HCT116 (cell line): Measurements from ENCODE around the gene CREB3L4. TPM values are rescaled to one million over a fixed set of nuclear protein-coding genes. Genes with fewer than 3 reads are reported as not detected.

Experiments used
- ATAC-seq: fragments of 200-7000 bp; cut with Tn5 transposase; 2 replicates; pipeline ENCODE4 v1.9.1; 2020; ENCODE audit warnings: mild to moderate bottlenecking, moderate library complexity
- BruUV-seq: library from RNA; stranded (reverse); fragments of 400-500 nt; replicated peaks from 2 replicates; lab custom pipeline; 2021; lab: Mats Ljungman, UMichigan
- CTCF ChIA-PET: fragments of 300-600 bp; sonication (Branson Sonifier 250); formaldehyde crosslinking; loops from one replicate; lab custom pipeline; 2021; ENCODE audit warnings: antibody characterized with exemption; lab: Charles Lee
- POLR2A ChIA-PET: fragments of 300-600, 350-600 bp; sonication (Branson Sonifier 250); formaldehyde crosslinking; loops from one replicate; lab custom pipeline; 2021; ENCODE audit warnings: antibody characterized with exemption; lab: Charles Lee
- RAD21 ChIA-PET, 2 experiments: fragments of 300-600 bp; sonication (Branson Sonifier 250); formaldehyde crosslinking; loops; one replicate each; lab custom pipeline; 2023; ENCODE audit warnings: low total read pairs in 2 of 2; ENCODE audit not compliant: uncharacterized antibody in 2 of 2, unreplicated experiment in 2 of 2, low non-redundant PET in 1 of 2; lab: Charles Lee
- DNase-seq: peaks from one replicate; pipeline ENCODE4 v3.0.0-alpha.2; 2010; ENCODE audit warnings: low read depth, low spot score
- H2AFZ ChIP-seq: fragments of 200-600 bp; shearing (Covaris generic), sonication (generic); 2 replicates; pipeline ENCODE4 v1.6.1; 2017; ENCODE audit warnings: low read depth, mixed run types, mixed read lengths, antibody characterized with exemption, low read length; ENCODE audit not compliant: poor library complexity, severe bottlenecking
- H3K27ac ChIP-seq: 2 replicates; pipeline ENCODE4 v1.5.1; 2012; ENCODE audit warnings: low read depth, low read length
- H3K27me3 ChIP-seq: fragments of 200-600 bp; sonication (generic); 2 replicates; pipeline ENCODE4 v1.6.1; 2016; ENCODE audit warnings: mixed run types, low read length, mixed read lengths; ENCODE audit not compliant: insufficient read depth
- H3K36me3 ChIP-seq, 2 experiments: fragments of 200-500 bp in 1 of 2; fragments of 200-600 bp in 1 of 2; sonication (Bioruptor generic) in 1 of 2; sonication (generic) in 1 of 2; 2 replicates each; pipeline versions ENCODE4 v1.5.1 to v1.6.1; 2014 to 2016; ENCODE audit warnings: low read length in 2 of 2, inconsistent platforms in 1 of 2, mixed read lengths in 1 of 2, mixed run types in 1 of 2; ENCODE audit not compliant: insufficient read depth in 2 of 2, control insufficient read depth in 1 of 2
- H3K4me1 ChIP-seq, 2 experiments: fragments of 200-600 bp in 1 of 2; sonication (generic) in 1 of 2; 2 replicates each; pipeline versions ENCODE4 v1.5.1 to v1.6.1; 2012 to 2017; ENCODE audit warnings: low read length in 2 of 2, inconsistent platforms in 1 of 2, mild to moderate bottlenecking in 1 of 2, mixed read lengths in 1 of 2, mixed run types in 1 of 2, moderate library complexity in 1 of 2; ENCODE audit not compliant: insufficient read depth in 2 of 2, control insufficient read depth in 1 of 2
- H3K4me2 ChIP-seq: fragments of 200-600 bp; sonication (generic); 2 replicates; pipeline ENCODE4 v1.6.1; 2017; ENCODE audit warnings: mixed run types, low read length, mixed read lengths
- H3K4me3 ChIP-seq, 2 experiments: fragments of 200-600 bp in 1 of 2; sonication (generic) in 1 of 2; replicated peaks in 1 of 2; 2 replicates each; pipeline ENCODE4 v1.5.1; 2011 to 2016; ENCODE audit warnings: low read length in 2 of 2, control low read depth in 1 of 2, low read depth in 1 of 2, mild to moderate bottlenecking in 1 of 2, mixed read lengths in 1 of 2, mixed run types in 1 of 2
- H3K79me2 ChIP-seq: fragments of 200-600 bp; sonication (generic); 2 replicates; pipeline ENCODE4 v1.6.1; 2017; ENCODE audit warnings: mild to moderate bottlenecking, mixed run types, low read length, moderate library complexity, mixed read lengths; ENCODE audit not compliant: insufficient read depth
- H3K9ac ChIP-seq: fragments of 200-600 bp; sonication (generic); 2 replicates; pipeline ENCODE4 v1.6.1; 2016; ENCODE audit warnings: low read length, mixed read lengths
- H3K9me2 ChIP-seq: fragments of 200-600 bp; sonication (generic), shearing (Covaris generic); 2 replicates; pipeline ENCODE4 v1.6.1; 2017; ENCODE audit warnings: mixed run types, mild to moderate bottlenecking, moderate library complexity; ENCODE audit not compliant: insufficient read depth
- H3K9me3 ChIP-seq, 2 experiments: fragments of 200-500 bp in 1 of 2; fragments of 200-600 bp in 1 of 2; sonication (Bioruptor generic) in 1 of 2; sonication (generic) in 1 of 2; 2 replicates each; pipeline ENCODE4 v1.6.1; 2014 to 2017; ENCODE audit warnings: low read length in 2 of 2, mixed read lengths in 2 of 2, inconsistent platforms in 1 of 2, low read depth in 1 of 2, mild to moderate bottlenecking in 1 of 2, mixed run types in 1 of 2, moderate library complexity in 1 of 2; ENCODE audit not compliant: control insufficient read depth in 1 of 2, insufficient read depth in 1 of 2
- H4K20me1 ChIP-seq: fragments of 200-600 bp; sonication (generic), shearing (Covaris generic); 2 replicates; pipeline ENCODE4 v1.6.1; 2017; ENCODE audit warnings: mixed run types, mild to moderate bottlenecking, moderate library complexity; ENCODE audit not compliant: insufficient read depth
- CBX3 ChIP-seq: IDR thresholded peaks from 2 replicates; pipeline ENCODE4 v1.6.1; 2012; ENCODE audit warnings: low read depth
- POLR2A ChIP-seq: IDR thresholded peaks from 2 replicates; pipeline ENCODE4 v1.7.0; 2011; ENCODE audit warnings: borderline replicate concordance; ENCODE audit not compliant: insufficient read depth, insufficient read length; ENCODE audit errors: extremely low read depth
- POLR2AphosphoS5 ChIP-seq: IDR thresholded peaks from 2 replicates; pipeline ENCODE4 v1.6.1; 2011; ENCODE audit warnings: mild to moderate bottlenecking, low read depth, low read length, moderate library complexity
- YY1 ChIP-seq: IDR thresholded peaks from 2 replicates; pipeline ENCODE4 v1.6.1; 2011; ENCODE audit warnings: low read length, low read depth, moderate library complexity, mild to moderate bottlenecking; ENCODE audit not compliant: insufficient replicate concordance; ENCODE audit errors: extremely low read depth
- ZFX ChIP-seq: fragments of 450-650 bp; IDR thresholded peaks from 2 replicates; pipeline ENCODE4 v1.6.1; 2017
- intact Hi-C: fragments of 100-400 bp; cut with micrococcal nuclease; formaldehyde crosslinking; loops from 2 replicates; pipeline ENCODE4 v1.10.0; 2022
- total RNA-seq: library from RNA; stranded (reverse); gene quantifications from one replicate; pipeline ENCODE4 v1.2.1, GENCODE V29; 2021; ENCODE audit not compliant: unreplicated experiment
- TF ChIP-seq, protein P1 (sequence below): IDR thresholded peaks from 2 replicates; pipeline ENCODE4 v1.6.1; 2012

CREB3L4 gene
- total RNA-seq, 1 experiment from 2014 or later, result 15.3 TPM

DNA sequence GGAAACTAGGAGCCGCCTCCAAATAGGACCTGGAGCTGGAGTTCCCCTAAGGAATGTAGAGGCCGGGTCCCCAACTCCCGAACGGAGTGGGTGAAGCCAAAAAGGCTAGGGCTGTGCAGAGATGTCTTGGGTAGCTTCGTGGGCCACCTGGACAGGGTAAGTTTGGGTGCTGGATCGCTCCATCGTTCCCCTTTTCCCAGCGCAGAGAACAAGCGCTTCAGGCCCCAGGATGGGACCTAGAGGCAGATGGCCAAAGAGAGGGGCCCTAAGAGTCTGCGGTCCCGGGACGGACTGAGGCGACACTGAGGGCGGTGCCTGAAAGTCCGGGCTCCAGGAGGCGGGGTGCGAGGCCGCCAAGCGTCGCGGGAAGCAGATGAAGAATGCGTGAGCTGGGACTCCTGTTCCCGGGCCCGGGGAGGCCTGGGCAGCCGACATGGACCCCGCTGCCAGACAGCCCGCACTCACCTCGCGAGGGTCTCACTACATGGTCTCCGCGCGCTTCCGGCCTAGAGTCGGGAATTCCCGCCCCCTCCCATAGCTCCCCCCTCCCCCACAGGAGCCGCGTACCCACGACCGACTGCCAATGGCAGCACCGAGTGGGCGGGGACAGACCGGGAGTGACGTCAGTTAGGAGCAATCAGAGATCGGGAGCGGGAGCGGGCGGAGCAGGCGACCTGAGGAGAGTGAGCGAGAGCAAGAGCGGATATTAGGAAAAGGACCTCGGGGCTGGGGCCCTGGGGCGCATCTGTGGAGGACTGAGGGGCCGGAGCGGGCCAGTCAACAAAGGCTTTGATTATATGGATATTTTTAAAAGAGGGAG, 4.5 kb upstream of the CREB3L4 start, which contains the start of gene SLC39A1:
Gene SLC39A1, minus strand, starts transcription at position 508 of the 820 bp plus-strand sequence. CDS start 822 bp downstream, outside the sequence.
- peaks cover 26 to 61% of the 10 kb centered on the region in 2 experiments for H3K4me1 ChIP-seq
- POLR2A ChIA-PET, result interaction anchor here (0.8 to 2.8 kb wide), 6 partner anchors 11 to 41 kb away, joined by 3 to 18 read pairs (median 4); partner anchors contain the start of genes DENND4B, GATAD2B and RPS27
- peaks cover 5 to 11% of the 10 kb centered on the region in 2 experiments; a peak in 1 of 4 replicates for H3K36me3 ChIP-seq
- TF ChIP-seq POLR2AphosphoS5 (peak; percentile 83), POLR2A (peak; percentile 90), YY1 (peak; percentile 41), ZFX (peak; percentile 62; the same call in 1 of the 2 replicates), CBX3 (no peak)
- TF ChIP-seq, protein P1, sequence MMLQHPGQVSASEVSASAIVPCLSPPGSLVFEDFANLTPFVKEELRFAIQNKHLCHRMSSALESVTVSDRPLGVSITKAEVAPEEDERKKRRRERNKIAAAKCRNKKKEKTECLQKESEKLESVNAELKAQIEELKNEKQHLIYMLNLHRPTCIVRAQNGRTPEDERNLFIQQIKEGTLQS, result no peak
- TF ChIP-seq, all 23 proteins: peak for 4
- Histone ChIP-seq H3K9me3 (no peaks in the 10 kb centered on the region), H3K4me3 (peak within 1 kb of the TSS; percentile 94 to 97), H3K4me2 (peak within 1 kb of the TSS; percentile 86), H3K9me2 (no peaks in the 10 kb centered on the region), H4K20me1 (no peaks in the 10 kb centered on the region), H3K9ac (peak within 1 kb of the TSS; percentile 96), H3K27ac (peak within 1 kb of the TSS; percentile 93), H3K79me2 (peaks cover 34% of the 10 kb centered on the region), H2AFZ (no peak within 1 kb of the TSS), H3K27me3 (no peaks in the 10 kb centered on the region)
- intact Hi-C loops, result loop anchor here (5.0 kb wide), 1 partner anchor 181 kb away; no protein-coding TSS in a partner anchor
- BruUV-seq, result TSS peak; percentile 43
- ATAC-seq (peak; percentile 69), DNase-seq (peak; percentile 94)
- ChIA-PET CTCF (interaction anchor here (0.8 to 2.1 kb wide), 2 partner anchors 17 to 24 kb away, joined by 3 to 9 read pairs; partner anchors contain the start of gene DENND4B), RAD21 (interaction anchor here in 1 of 2 experiments (0.9 kb wide), 1 partner anchor 14 kb away, joined by 3 read pairs; the partner anchor contains the start of gene JTB)
